ENCODE data around the gene MAEA.

- TF ChIP-seq, protein P1, sequence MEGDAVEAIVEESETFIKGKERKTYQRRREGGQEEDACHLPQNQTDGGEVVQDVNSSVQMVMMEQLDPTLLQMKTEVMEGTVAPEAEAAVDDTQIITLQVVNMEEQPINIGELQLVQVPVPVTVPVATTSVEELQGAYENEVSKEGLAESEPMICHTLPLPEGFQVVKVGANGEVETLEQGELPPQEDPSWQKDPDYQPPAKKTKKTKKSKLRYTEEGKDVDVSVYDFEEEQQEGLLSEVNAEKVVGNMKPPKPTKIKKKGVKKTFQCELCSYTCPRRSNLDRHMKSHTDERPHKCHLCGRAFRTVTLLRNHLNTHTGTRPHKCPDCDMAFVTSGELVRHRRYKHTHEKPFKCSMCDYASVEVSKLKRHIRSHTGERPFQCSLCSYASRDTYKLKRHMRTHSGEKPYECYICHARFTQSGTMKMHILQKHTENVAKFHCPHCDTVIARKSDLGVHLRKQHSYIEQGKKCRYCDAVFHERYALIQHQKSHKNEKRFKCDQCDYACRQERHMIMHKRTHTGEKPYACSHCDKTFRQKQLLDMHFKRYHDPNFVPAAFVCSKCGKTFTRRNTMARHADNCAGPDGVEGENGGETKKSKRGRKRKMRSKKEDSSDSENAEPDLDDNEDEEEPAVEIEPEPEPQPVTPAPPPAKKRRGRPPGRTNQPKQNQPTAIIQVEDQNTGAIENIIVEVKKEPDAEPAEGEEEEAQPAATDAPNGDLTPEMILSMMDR (IDR thresholded peaks at IDR 0.05) = no peak
- TF ChIP-seq POLR2A (IDR thresholded peaks at IDR 0.05) (no peak), POLR2AphosphoS5 (IDR thresholded peaks at IDR 0.05) (no peak), EP300 (IDR thresholded peaks at IDR 0.05; ENCODE audit: low read depth) (no peak)
Measured at GRCh38 chr4:1310031-1310795, 20.5 kb downstream of the MAEA start.

Data from transverse colon (tissue), 4 donors.